ENCODE results near the gene GABRG3.

The GABRG3 gene

GRCh38 chr15:27062951-27063350 lies 92.0 kb downstream of the GABRG3 start:
- Histone ChIP-seq H3K36me3 (ENCODE audit: control insufficient read depth in 2 of 2, insufficient read depth in 1 of 2, low read length in 2 of 2) (no peaks in the 10 kb centered on the region), H3K4me3 (ENCODE audit: low read depth, low read length) (no peak overlapping the region), H3K9me3 (ENCODE audit: control insufficient read depth, insufficient read depth, low read depth, low read length) (no peaks in the 10 kb centered on the region), H3K4me1 (ENCODE audit: control insufficient read depth, insufficient read depth, low read length) (no peaks in the 10 kb centered on the region), H3K27ac (ENCODE audit: extremely low read depth, low read depth, low read length) (no peak overlapping the region)
- TF ChIP-seq ZNF133 (tag by site-specific recombination; IDR thresholded peaks at IDR 0.05) (no peak), EGR2 (tag by site-specific recombination; IDR thresholded peaks at IDR 0.05; ENCODE audit: low read depth) (no peak), ZNF837 (tag by site-specific recombination; IDR thresholded peaks at IDR 0.05) (no peak), FEZF1 (tag by site-specific recombination; IDR thresholded peaks at IDR 0.05) (no peak), ZNF645 (tag by site-specific recombination; IDR thresholded peaks at IDR 0.05) (no peak), ZSCAN30 (tag by site-specific recombination; IDR thresholded peaks at IDR 0.05) (no peak), ZBTB11 (tag by site-specific recombination; conservative IDR thresholded peaks at IDR 0.05; ENCODE audit: low read depth) (no peak), ZNF366 (tag by site-specific recombination; conservative IDR thresholded peaks at IDR 0.05) (no peak), ZNF391 (tag by site-specific recombination; IDR thresholded peaks at IDR 0.05; ENCODE audit: borderline replicate concordance, low read depth) (no peak), ZNF777 (tag by site-specific recombination; IDR thresholded peaks at IDR 0.05; ENCODE audit: borderline replicate concordance) (no peak)
- TF ChIP-seq, protein P1, sequence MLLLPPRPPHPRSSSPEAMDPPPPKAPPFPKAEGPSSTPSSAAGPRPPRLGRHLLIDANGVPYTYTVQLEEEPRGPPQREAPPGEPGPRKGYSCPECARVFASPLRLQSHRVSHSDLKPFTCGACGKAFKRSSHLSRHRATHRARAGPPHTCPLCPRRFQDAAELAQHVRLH (tag by site-specific recombination; IDR thresholded peaks at IDR 0.05), result no peak
- CTCF ChIA-PET, result interaction anchor here (0.6 to 0.7 kb wide), 2 partner anchors 84 to 616 kb away, joined by 4 to 6 read pairs; no protein-coding TSS in a partner anchor
- POLR2A ChIA-PET, result no interaction called here

- Histone ChIP-seq H3K4me3 (ENCODE audit: low read depth, low read length) (no peak overlapping the region), H3K9me3 (ENCODE audit: control insufficient read depth, insufficient read depth, low read depth, low read length) (no peaks in the 10 kb centered on the region), H3K4me1 (ENCODE audit: control insufficient read depth, insufficient read depth, low read length) (no peaks in the 10 kb centered on the region), H3K36me3 (ENCODE audit: control insufficient read depth in 2 of 2, insufficient read depth in 1 of 2, low read length in 2 of 2) (no peaks in the 10 kb centered on the region), H3K27ac (ENCODE audit: extremely low read depth, low read depth, low read length) (no peak overlapping the region)
- ChIA-PET CTCF (no interaction called here), POLR2A (no interaction called here)
- TF ChIP-seq WT1 (tag by site-specific recombination; IDR thresholded peaks at IDR 0.05) (no peak), ZNF585B (tag by site-specific recombination; IDR thresholded peaks at IDR 0.05) (no peak), ZNF350 (tag by site-specific recombination; IDR thresholded peaks at IDR 0.05) (no peak), EGR2 (tag by site-specific recombination; IDR thresholded peaks at IDR 0.05; ENCODE audit: low read depth) (no peak)
Observed at GRCh38 chr15:27064080-27064479, 93.1 kb downstream of the GABRG3 start.

- Histone ChIP-seq H3K4me1 (ENCODE audit: control insufficient read depth, insufficient read depth, low read length) (no peaks in the 10 kb centered on the region), H3K27ac (ENCODE audit: extremely low read depth, low read depth, low read length) (no peak overlapping the region), H3K9me3 (ENCODE audit: control insufficient read depth, insufficient read depth, low read depth, low read length) (no peaks in the 10 kb centered on the region), H3K36me3 (ENCODE audit: control insufficient read depth in 2 of 2, insufficient read depth in 1 of 2, low read length in 2 of 2) (no peaks in the 10 kb centered on the region), H3K4me3 (ENCODE audit: low read depth, low read length) (no peak overlapping the region)
- POLR2A ChIA-PET, result no interaction called here
- CTCF ChIA-PET, result interaction anchor here (1.4 kb wide), 1 partner anchor 10 kb away, joined by 3 read pairs; no protein-coding TSS in a partner anchor
- TF ChIP-seq ZNF350 (tag by site-specific recombination; IDR thresholded peaks at IDR 0.05), result no peak
- TF ChIP-seq ZFP3 (tag by site-specific recombination; IDR thresholded peaks at IDR 0.05; ENCODE audit: low read depth), result no peak
- TF ChIP-seq ZNF175 (tag by site-specific recombination; IDR thresholded peaks at IDR 0.05), result no peak
- TF ChIP-seq ZNF664 (tag by site-specific recombination; IDR thresholded peaks at IDR 0.05), result no peak
- TF ChIP-seq, protein P2, sequence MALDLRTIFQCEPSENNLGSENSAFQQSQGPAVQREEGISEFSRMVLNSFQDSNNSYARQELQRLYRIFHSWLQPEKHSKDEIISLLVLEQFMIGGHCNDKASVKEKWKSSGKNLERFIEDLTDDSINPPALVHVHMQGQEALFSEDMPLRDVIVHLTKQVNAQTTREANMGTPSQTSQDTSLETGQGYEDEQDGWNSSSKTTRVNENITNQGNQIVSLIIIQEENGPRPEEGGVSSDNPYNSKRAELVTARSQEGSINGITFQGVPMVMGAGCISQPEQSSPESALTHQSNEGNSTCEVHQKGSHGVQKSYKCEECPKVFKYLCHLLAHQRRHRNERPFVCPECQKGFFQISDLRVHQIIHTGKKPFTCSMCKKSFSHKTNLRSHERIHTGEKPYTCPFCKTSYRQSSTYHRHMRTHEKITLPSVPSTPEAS (tag by site-specific recombination; IDR thresholded peaks at IDR 0.05), result no peak
- no peak for TF ChIP-seq ZNF121 (tag by site-specific recombination; IDR thresholded peaks at IDR 0.05)
- TF ChIP-seq ZNF362 (tag by site-specific recombination; IDR thresholded peaks at IDR 0.05), result no peak
- no peak for TF ChIP-seq GFI1B (tag by site-specific recombination; IDR thresholded peaks at IDR 0.05)
- TF ChIP-seq ZNF266 (tag by site-specific recombination; IDR thresholded peaks at IDR 0.05; ENCODE audit: low read depth), result no peak
- TF ChIP-seq ZNF610 (tag by site-specific recombination; IDR thresholded peaks at IDR 0.05; ENCODE audit: borderline replicate concordance), result no peak
- TF ChIP-seq ZNF155 (tag by site-specific recombination; IDR thresholded peaks at IDR 0.05), result no peak
- no peak for TF ChIP-seq ZNF768 (tag by site-specific recombination; IDR thresholded peaks at IDR 0.05)
- TF ChIP-seq YY1 (tag by site-specific recombination; IDR thresholded peaks at IDR 0.05), result no peak
- TF ChIP-seq ZNF174 (tag by site-specific recombination; IDR thresholded peaks at IDR 0.05), result no peak
Observed at GRCh38 chr15:27065151-27065550, 94.2 kb downstream of the GABRG3 start.
